Occipital lobe (tissue), 2 donors: Measurements from ENCODE around the gene PITRM1. TPM values are rescaled to one million over a fixed set of nuclear protein-coding genes. Genes with fewer than 3 reads are reported as not detected.

Experiments
- DNase-seq: peaks from one replicate; lab custom pipeline; 2025; lab: John Stamatoyannopoulos, UW
- total RNA-seq: library from RNA; depleted of rRNA; stranded (reverse); fragments of >200 nt; gene quantifications from one replicate; pipeline ENCODE4 v1.2.3, GENCODE V29; 2014

PITRM1 gene
- total RNA-seq, 1 donor from 2014 or later, result 38.8 TPM

DNA sequence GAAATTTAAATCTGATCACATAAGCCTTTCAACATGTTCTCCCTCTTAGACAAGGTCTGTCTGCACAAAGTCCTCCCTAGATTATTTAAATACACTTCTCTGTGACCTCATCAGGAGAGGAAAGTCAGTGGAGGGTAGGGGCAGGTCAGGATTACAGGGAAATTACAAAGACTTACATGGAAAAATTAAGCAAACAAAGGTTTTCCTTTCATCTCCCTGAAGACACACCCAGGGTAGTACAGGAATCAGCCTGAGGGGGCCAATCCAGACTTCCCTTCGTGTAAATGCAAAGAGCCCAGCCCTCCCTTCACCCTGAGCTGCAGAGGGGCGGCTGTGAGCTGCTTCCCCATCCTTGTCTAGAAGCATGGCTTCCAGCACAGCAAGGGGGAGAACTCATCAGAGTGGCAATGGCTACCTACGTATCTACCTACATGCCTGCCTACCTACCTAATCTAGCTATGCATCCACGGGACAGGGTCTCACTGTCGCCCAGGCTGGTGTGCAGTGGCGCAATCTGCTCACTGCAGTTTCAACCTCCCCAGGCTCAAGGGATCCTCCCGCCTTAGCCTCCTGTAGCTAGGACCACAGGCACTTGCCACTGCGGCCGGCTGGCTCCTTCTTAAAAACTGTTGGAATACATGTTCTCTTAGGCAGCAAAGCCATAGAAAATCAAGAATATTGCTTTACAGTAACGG lies 33.2 kb downstream of the PITRM1 start:
- no peak for DNase-seq

DNA sequence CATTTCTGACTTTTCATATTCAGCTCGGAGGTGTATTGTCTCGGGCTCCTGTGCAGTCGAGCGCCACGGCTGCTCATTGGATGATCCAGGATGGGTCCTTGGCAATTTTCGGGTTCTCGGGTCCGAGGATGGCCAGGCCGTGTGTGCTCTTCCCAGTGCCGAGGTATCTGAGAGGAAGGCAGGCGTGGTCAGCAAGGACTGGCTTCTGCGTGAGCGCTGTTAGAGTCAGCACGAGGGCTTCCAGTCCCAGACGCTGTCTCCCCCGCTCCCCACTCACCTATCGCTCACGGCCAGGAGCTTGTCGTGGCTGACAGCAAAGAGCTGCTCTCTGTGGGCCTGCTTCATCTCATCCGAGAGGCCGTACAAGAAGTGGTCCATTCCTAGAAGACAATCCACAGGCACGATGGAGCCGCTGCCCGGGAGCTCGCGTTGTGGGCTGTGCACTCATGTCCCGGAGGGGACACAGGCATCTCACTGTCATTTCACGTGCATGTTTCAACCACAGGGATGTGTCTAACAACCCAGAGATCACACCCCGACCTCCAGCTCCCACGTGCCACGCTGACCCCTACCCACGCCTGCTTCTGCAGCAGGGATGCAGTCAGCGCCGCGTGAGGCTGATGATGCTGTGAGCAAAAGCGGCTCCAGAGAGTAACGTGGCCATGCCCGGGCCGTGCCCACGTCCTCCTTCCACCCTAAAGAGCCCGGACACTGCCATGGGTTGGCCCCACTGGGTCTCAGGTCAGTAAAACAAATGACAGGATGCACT lies 34.4 kb downstream of the PITRM1 start:
- DNase-seq, result no peak

DNA sequence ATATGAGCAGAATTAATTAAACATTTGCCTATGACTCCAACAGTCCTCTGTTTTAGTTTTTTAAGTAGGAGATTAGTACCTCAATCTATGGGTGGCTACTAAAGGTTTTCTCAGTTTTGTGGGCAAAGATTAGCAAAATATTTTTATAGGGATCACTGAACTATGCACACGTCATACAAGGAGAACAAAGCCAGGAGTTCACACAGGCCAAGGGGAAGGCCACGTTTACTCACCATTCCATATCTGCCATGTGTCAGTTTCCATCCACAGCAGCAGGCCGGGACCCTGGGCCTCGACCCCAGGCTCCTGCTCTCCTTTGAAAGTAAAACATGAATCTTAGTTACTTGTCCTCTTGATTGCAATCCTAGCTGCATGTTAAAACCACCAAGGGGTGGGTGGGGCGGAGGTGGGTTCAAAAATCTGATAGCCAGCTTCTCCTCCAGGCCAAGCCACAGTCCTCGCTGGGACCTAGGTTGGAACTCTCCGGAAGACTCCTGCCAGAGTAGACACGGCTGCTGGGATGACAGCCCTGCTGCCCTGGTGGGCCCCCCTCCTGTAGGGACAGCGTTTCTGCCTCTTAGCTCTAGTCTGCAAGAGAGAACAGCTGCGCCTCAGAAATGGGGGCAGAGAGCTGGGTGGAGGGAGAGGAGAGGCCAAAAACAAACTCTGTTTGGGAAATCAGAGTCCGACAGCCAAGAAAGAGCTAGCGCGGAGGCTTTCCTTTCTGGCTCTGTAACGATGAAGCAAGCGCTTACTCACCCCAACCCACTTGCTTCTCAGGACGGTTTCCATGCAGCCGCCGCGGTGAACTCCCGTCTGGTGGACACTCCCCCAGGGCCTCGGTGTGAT lies 35.6 kb downstream of the PITRM1 start:
- DNase-seq, result peak; percentile 78

DNA sequence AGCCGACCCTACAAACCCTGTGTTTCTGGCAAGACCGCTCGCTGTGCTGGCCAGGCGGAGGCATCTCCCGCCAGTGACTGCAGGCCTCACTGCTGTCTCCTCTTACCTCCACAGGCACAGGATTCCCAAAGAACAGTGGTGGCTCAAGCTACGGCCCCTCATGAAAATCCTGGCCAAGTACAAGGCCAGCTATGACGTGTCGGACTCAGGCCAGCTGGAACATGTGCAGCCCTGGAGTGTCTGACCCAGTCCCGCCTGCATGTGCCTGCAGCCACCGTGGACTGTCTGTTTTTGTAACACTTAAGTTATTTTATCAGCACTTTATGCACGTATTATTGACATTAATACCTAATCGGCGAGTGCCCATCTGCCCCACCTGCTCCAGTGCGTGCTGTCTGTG lies 36.2 kb downstream of the PITRM1 start:
- DNase-seq, result peak; percentile 30

DNA sequence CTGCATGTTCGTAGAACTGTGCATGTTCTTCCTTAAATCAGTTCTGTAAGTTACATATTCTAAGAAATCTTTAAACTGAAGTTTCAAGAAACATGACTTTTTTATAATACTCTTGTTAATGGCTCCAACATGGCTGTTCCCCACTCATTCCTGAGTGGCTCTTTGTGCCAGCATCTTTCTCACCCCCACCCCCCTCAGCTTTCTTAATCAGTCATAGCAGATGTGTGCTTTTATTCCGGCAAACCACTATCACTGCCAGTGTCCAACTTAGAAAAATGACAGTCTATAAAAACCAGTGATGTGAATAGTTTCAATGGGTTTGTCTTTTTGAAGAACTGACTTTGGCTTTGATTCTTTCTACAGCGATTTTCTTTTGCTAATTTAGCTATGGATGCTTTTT lies 37.6 kb downstream of the PITRM1 start:
- no peak for DNase-seq

DNA sequence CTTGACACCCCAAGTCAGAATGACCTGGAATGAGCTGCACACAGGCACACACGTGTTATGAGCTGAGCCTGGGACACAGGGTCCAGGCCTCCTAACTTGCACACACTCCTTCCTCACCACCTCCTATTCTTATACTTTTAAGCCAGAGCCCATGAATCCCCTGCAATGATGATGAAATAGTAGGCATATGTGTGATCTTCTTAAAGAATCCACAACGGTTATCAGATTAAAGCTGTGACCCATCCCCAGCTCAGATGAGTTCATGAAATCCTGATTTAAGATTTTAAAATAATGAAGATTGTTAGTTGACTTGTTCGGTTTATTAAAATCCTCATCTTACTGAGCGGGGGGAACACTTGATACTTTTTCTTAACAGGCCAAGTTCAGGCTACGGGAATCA lies 38.6 kb downstream of the PITRM1 start:
- DNase-seq, result no peak

DNA sequence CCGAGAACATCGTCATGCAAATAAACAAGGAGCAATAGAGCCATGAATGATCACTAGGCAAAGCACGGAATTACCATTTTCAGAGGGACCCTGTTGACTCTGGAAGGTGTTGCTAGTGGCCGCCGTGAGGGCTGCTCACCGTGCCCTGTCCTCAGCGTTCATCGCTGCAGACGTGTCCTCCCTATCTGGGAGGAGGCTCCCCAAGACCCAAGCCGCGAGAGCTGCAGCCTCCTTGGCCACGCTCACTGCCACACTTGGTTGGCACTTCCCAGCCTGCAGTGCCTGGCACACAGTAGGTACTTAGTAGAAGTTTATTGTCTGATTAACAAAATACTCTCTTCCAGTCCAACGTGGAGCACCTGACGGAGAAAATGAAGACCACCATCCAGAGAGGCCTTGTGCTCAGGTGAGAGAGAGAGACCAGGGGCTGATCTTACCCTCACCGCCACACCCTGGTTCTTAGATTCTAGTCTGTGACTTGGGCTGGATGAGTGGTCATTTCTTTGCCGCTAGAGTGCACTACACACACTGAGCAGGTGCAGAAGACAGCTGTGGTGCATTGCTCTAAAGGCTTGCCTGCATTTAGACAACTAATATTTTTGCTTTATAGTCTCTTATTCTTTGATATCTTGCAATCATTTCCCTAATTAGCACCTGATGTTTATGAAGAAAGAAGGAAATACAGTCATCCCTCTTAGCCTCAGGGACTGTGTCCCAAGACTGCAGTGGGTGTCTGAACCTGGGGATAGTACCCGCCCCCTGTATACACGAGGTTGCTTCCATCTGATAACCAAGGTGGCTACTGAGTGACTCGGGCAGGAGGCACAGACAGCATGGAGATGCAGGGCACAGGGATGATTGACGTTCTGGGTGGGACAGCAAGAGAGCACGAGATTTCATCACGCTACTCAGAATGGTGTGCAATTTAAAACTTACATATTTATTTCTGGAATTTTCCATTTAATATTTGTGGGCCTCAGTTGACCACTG lies 40.3 kb downstream of the PITRM1 start:
- no peak for DNase-seq

DNA sequence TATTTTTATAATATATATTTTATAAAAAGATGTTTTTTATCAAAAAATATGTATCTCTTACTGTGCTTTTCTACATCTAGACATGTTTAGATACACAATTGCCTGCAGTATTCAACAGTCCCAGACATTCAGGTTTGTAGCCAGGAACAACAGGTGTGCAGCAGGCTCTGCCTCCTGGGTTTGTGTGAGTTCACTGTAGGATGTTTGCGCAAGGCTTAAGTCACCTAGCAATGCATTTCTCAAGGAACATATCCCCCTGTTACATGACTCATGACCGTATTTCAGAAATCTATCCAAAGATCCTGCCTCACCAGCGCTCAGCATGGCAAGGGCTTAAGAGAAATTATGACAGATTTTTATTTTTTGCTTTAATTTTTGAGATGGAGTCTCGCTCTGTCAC lies 41.5 kb downstream of the PITRM1 start:
- no peak for DNase-seq

DNA sequence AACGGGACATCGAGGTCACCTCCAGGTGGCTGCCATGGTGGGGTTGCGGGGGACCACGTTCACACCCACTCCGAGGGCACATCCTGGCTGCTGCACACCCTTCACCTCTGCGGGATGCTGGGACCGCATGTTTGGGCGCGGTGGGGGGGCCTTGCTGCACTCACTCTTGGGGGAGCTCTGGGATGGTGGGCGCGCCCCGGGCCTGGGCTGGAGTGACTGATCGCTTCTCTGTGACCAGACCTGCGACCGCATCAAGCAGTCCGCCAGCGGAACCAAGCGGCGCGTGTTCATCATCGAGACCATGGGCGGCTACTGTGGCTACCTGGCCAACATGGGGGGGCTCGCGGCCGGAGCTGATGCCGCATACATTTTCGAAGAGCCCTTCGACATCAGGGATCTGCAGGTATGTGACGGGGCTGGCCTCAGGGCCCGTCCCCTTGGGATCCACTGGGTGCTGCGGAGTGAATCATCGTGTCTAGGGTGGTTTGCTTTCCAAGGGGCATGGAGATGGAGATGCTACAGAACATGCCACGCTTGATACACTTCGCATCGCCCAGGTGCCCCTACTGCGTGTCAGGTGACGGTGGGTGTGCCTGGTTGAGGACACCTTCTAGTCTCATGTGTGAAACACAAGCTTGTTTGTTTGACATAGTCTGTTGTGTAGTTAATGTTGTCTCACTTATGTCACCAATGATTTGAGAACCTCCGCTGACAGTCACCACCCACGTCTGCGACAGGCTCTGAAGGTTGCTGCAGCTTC lies 42.8 kb downstream of the PITRM1 start:
- no peak for DNase-seq

DNA sequence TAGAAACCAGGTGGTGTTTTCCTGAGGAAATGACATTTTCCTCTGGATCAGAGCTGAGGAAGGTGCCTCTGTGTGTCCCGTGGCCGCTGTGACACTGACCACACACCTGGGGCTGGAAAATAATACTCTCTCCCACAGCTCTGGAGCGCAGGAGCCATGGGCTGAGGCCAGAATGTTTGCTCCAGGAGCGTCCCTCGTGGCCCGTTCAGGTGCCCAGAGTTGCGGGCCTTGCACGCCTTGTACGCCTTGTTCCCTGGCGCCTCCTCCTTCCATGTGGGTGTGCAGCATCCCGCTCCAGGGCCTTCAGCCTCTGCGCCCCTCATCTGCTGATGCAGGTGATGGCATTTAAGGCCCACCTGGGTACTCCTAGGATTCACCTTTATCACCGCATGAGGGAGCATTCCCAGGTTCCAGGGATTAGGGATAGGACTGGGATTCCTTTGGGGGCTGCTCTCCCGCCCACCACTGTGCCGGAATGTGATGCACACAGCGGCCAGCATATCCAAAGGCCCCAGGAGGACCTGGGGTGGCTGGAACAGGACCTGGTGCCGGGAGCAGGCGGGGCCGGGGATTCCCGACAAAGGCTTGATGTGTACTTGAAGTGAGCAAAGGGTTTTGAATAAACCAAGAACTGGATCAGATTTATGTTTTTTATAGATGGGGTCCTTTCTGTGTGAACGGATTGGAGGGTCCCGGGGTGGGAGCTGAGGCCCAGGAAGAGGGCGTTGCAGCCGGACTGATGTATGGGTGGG lies 44.0 kb downstream of the PITRM1 start:
- DNase-seq, result no peak

DNA sequence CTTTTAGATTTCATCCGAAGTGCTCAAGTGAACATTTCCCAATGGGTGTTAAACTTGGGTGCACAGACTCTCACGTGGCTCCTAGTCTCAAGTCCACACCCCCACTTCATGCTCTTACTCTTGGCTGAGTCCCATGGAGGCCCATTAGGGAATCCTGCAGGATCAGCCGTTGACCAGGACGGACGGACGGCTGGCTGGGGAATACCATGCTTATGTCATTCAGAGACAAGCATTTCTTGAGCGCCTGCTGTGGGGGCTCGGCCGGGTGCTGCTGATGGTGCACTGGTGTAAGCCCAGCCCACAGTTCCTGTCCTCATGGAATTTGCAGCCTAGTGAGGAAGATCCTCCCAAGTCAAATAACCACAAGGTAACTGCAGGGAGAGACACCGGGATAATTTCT lies 44.7 kb downstream of the PITRM1 start:
- no peak for DNase-seq

DNA sequence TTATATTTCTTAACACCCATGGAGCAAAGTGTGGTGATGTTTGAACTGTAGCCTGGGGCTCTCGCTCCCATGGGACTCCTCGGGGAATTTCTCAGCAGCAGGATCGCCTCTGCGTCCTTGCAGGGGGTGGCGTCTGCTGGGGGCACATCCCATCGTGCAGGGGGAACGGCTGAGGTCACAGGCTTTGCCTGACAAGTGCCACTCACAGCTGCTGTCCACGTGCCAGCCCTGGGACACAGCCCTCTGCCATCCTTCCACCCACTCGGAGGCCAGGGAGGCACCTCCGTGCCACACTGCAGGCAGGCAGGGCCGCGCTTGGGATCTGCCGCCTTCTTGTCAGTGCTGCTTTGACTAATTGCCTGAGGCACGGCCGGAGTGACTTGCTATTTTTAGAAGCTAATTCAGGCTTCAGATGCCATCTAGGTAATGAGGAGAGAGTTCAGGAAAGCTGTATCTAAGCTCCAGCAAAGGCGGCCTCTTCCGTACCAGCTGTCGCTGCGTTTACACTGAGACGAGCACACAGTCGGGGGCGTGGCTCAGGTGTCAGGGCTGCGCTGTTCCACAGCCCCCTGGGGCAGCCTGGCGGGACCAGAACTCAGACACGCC lies 45.7 kb downstream of the PITRM1 start:
- DNase-seq, result no peak

DNA sequence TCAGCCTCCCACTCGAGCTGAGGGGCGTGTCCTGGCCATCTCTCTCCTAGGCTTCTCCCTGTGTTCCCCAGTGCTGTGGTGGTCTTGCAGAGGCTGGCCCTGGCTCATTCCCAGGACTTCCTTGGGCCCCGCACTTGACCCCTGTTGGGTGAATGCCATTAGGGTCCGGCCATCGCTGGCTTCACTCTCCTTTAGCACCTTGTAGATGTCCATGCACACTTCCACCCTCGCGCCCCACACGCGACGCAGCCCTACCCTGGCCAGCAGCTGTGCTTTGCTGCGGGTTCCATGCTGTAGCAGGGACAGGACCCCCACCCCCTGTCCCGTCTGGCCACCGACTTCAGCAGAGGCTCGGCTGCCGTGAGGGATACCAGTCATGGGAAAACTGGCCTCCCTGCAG lies 46.3 kb downstream of the PITRM1 start:
- DNase-seq, result no peak

DNA sequence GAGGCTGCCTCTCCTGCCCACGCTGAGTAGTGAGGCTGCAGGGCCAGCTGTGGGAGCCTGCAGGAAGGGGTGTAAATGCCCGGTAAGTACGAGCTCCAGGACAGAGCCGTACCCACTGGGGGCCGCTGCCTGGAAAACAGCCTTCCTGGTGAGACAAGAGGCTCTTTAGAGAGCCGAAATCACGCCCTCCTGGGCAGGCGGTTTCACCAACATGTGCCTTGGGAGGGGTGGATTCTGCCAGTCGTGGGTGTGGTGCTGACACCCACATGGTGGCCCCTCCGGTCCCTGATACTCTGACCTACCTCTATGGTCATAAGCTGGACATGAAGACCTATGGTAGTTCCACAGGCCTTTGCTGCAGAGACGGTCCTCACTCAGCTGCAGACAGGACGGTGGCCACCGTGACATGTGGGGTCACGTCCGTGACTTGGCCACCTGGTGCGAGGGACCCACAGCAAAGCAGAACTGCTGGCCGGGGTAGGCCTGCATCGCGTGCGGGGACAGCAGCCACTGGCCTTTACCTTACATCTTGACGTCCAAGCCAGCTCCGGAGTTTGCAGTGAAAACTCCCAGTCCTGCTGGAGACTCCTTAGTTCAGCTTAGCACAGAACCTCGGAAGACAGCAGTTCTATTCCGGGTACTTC lies 46.9 kb downstream of the PITRM1 start:
- no peak for DNase-seq

DNA sequence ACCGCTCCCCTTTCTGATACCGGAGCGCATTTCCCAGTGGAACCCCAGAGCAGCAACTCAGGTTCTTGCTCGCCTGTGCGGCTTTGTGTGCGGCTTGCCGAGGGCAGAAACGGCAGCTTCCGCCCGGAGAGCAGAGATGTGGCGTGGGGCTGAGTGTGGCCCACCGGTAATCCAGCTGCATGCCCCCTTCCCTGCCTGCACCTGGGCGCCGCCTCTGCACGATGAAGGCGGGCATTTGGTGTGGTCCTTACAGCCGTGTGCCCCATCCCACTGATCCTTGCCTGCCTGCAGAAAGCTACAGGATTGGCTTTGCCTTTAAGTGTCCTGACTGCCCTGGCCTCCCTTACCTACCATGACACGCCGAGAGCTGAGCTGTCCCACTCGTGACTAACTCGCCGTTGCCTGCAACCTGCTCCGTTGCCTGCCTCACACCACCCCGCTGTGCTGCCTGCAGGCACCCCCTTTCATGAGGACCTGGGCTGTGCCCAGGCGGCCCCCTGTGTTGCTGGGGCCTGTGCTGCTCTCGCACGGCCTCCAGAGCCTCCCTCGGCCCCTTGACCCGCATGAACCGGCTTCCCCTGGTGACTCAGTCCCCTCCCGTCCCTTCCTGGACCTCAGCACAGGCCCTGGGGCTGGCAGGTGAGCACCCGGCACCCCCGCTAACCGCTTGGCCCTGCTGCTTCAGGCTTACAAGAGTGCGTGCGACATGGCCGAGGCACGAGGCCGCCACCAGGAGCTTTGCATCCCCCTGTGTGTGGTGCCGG lies 48.0 kb downstream of the PITRM1 start:
- DNase-seq, result no peak

DNA sequence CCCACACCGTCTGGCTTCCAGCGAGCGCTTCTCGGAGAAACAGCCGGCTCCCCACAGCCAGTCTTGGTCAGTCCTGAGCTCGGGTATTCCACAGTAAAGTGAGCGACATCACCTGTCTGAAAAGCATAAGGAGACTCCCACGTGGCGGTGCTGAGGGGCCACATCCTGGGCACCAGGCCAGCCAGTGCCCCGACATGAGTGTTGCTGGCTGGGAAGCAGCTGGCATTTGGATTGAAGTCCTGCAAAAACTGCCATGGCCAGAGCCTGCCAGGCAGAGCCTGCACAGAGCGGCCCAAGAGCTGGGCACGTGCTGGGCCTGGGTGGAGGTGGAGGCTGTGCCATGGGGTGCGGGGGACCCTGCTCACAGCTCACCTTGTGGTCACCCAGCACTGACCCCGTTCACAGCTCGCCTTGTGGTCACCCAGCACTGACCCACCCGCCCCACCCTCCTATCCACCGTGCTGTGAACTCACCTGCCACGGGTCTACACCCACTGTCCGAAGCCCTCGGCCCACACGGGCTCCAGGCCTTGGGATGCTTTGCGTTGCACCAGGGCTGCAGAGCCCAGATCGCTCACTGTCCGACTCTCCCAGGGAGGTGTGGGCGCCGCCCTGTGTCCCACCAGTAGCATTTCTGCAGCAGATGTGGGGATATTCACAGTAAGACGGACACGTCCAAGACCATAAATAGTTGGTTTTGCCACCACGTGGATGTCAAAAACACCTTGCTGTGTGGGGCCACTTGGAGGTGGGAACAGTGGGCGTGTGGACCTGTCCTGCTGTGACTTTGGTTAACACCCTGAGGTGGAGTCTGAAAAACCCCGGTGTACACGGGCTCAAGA lies 48.8 kb downstream of the PITRM1 start:
- no peak for DNase-seq
